Stimulated activated CD8-positive, alpha-beta memory T cell treated with anti-CD3 and anti-CD28 coated beads, Interleukin-15, amount 100 ng/mL, for 48 hours (primary cell): ENCODE results near the gene CLSTN3.
A peak's percentile ranks its signal among the peaks of the same experiment; 100 is the strongest.
"Not testable (repeated sequence)": the region's sequence is repeated elsewhere in the genome, so short reads cannot be mapped to it uniquely, and the experiment has no call there.

Experiments
- DNase-seq, 2 donors: peaks; one replicate each; pipeline ENCODE4 v3.0.0-alpha.2; 2020; ENCODE audit warnings: low read depth in 2 of 2

CLSTN3 gene

GRCh38 chr12:7150356-7150755 lies 20.2 kb downstream of the CLSTN3 start:
- DNase-seq: no peak

GRCh38 chr12:7150841-7151240 lies 20.7 kb downstream of the CLSTN3 start:
- DNase-seq: no peak

- DNase-seq: no peak
Measured at GRCh38 chr12:7151532-7151931, 21.4 kb downstream of the CLSTN3 start.

GRCh38 chr12:7152818-7153217 lies 22.6 kb downstream of the CLSTN3 start:
- no peak for DNase-seq

GRCh38 chr12:7154042-7154441 lies 23.9 kb downstream of the CLSTN3 start:
- no peak for DNase-seq

- no peak for DNase-seq
Measured at GRCh38 chr12:7154901-7155470, 24.8 kb downstream of the CLSTN3 start.

GRCh38 chr12:7155471-7156034 lies 25.4 kb downstream of the CLSTN3 start:
- no peak for DNase-seq

- DNase-seq: no peak
Measured at GRCh38 chr12:7156259-7157197, 26.4 kb downstream of the CLSTN3 start.

- DNase-seq: no peak
Measured at GRCh38 chr12:7157391-7157790, 27.2 kb downstream of the CLSTN3 start.

GRCh38 chr12:7158781-7159609 lies 28.8 kb downstream of the CLSTN3 start:
- DNase-seq: no peak

GRCh38 chr12:7160183-7160582 lies 30.0 kb downstream of the CLSTN3 start:
- DNase-seq: no peak

- DNase-seq: no peak
Measured at GRCh38 chr12:7161327-7161726, 31.2 kb downstream of the CLSTN3 start.

- DNase-seq: no peak
Measured at GRCh38 chr12:7161811-7162210, 31.6 kb downstream of the CLSTN3 start.

GRCh38 chr12:7162691-7163114 lies 32.5 kb downstream of the CLSTN3 start:
- DNase-seq: peak in 1 of 2 donors; percentile 28

GRCh38 chr12:7169951-7170350 lies 39.8 kb downstream of the CLSTN3 start:
- no peak for DNase-seq

- DNase-seq: no peak
Measured at GRCh38 chr12:7171854-7172253, 41.7 kb downstream of the CLSTN3 start.

- no peak for DNase-seq
Measured at GRCh38 chr12:7175493-7175892, 45.3 kb downstream of the CLSTN3 start.

GRCh38 chr12:7176595-7176994 lies 46.4 kb downstream of the CLSTN3 start:
- DNase-seq: no peak

- DNase-seq: no peak
Measured at GRCh38 chr12:7178481-7178880, 48.3 kb downstream of the CLSTN3 start.

GRCh38 chr12:7180685-7181084 lies 50.5 kb downstream of the CLSTN3 start:
- DNase-seq: no peak

GRCh38 chr12:7186058-7186457 lies 55.9 kb downstream of the CLSTN3 start:
- not testable (repeated sequence) for DNase-seq
